Liver (tissue), 9 donors: ENCODE results near the gene LPP. TPM values are rescaled to one million over a fixed set of nuclear protein-coding genes. Genes with fewer than 3 reads are reported as not detected.

Source experiments
- DNase-seq: peaks from one replicate; pipeline ENCODE4 v3.0.0-alpha.2; 2017; ENCODE audit warnings: low spot score
- H3K27ac ChIP-seq, 2 donors: one replicate each; pipeline ENCODE4 v1.7.0; 2013; ENCODE audit warnings: inconsistent platforms in 2 of 2, low read length in 2 of 2, control low read depth in 1 of 2, low read depth in 1 of 2, mild to moderate bottlenecking in 1 of 2
- H3K27me3 ChIP-seq, 4 donors: one replicate each; pipeline versions ENCODE4 v1.6.1 to v1.7.0; 2013; ENCODE audit warnings: low read length in 3 of 4, inconsistent platforms in 1 of 4, mild to moderate bottlenecking in 1 of 4, moderate library complexity in 1 of 4; ENCODE audit not compliant: control insufficient read depth in 4 of 4, insufficient read depth in 4 of 4
- H3K36me3 ChIP-seq, 4 donors: one replicate each; pipeline versions ENCODE4 v1.6.1 to v1.7.0; 2013; ENCODE audit warnings: low read length in 3 of 4, mild to moderate bottlenecking in 3 of 4, low read depth in 1 of 4, moderate library complexity in 1 of 4; ENCODE audit not compliant: control insufficient read depth in 4 of 4, insufficient read depth in 3 of 4
- H3K4me1 ChIP-seq, 4 donors: one replicate each; pipeline versions ENCODE4 v1.6.1 to v1.7.0; 2013; ENCODE audit warnings: low read length in 3 of 4, mild to moderate bottlenecking in 3 of 4, moderate library complexity in 1 of 4; ENCODE audit not compliant: control insufficient read depth in 4 of 4, insufficient read depth in 4 of 4
- H3K4me3 ChIP-seq, 3 donors: one replicate each; pipeline versions ENCODE4 v1.6.1 to v1.7.0; 2013; ENCODE audit warnings: low read length in 3 of 3, control low read depth in 1 of 3, low read depth in 1 of 3, mild to moderate bottlenecking in 1 of 3
- H3K9ac ChIP-seq, 2 donors: one replicate each; pipeline ENCODE4 v1.7.0; 2013; ENCODE audit warnings: low read length in 2 of 2, mild to moderate bottlenecking in 2 of 2, moderate library complexity in 2 of 2, control low read depth in 1 of 2, low read depth in 1 of 2
- H3K9me3 ChIP-seq, 4 donors: one replicate each; pipeline versions ENCODE4 v1.6.1 to v1.7.0; 2013; ENCODE audit warnings: low read length in 3 of 4; ENCODE audit not compliant: control insufficient read depth in 4 of 4
- ATF3 ChIP-seq: IDR thresholded peaks from 2 replicates; pipeline ENCODE4 v1.6.1; 2016; ENCODE audit warnings: antibody characterized with exemption
- CTCF ChIP-seq: fragments of 150-350 bp; IDR thresholded peaks from 2 replicates; pipeline ENCODE4 v1.5.1; 2017; ENCODE audit warnings: improper control_type of control experiment, low read depth, low read length; ENCODE audit not compliant: missing input control
- EGR1 ChIP-seq, 2 donors: IDR thresholded peaks; 2 replicates each; pipeline ENCODE4 v1.6.1; 2016 to 2018; ENCODE audit warnings: antibody characterized with exemption in 2 of 2, low read depth in 2 of 2
- FOXA2 ChIP-seq: IDR thresholded peaks from 2 replicates; pipeline ENCODE4 v1.6.1; 2016; ENCODE audit warnings: antibody characterized with exemption
- GABPA ChIP-seq, 2 donors: IDR thresholded peaks in 1 of 2; conservative IDR thresholded peaks in 1 of 2; 2 replicates each; pipeline ENCODE4 v1.6.1; 2016; ENCODE audit warnings: antibody characterized with exemption in 2 of 2, mild to moderate bottlenecking in 1 of 2, moderate library complexity in 1 of 2
- HNF4A ChIP-seq, 2 donors: conservative IDR thresholded peaks; 2 replicates each; pipeline ENCODE4 v1.6.1; 2016; ENCODE audit warnings: antibody characterized with exemption in 2 of 2, mild to moderate bottlenecking in 2 of 2
- HNF4G ChIP-seq: IDR thresholded peaks from 2 replicates; pipeline ENCODE4 v1.6.1; 2016; ENCODE audit warnings: antibody characterized with exemption
- JUND ChIP-seq, 2 donors: IDR thresholded peaks; 2 replicates each; pipeline ENCODE4 v1.6.1; 2016; ENCODE audit warnings: antibody characterized with exemption in 2 of 2
- MAX ChIP-seq: IDR thresholded peaks from 2 replicates; pipeline ENCODE4 v1.6.1; 2016; ENCODE audit warnings: antibody characterized with exemption
- NR2F2 ChIP-seq: IDR thresholded peaks from 2 replicates; pipeline ENCODE4 v1.6.1; 2016; ENCODE audit warnings: antibody characterized with exemption
- RAD21 ChIP-seq, 2 donors: IDR thresholded peaks; 2 replicates each; pipeline ENCODE4 v1.6.1; 2016; ENCODE audit warnings: antibody characterized with exemption in 2 of 2, mild to moderate bottlenecking in 2 of 2
- REST ChIP-seq: IDR thresholded peaks from 2 replicates; pipeline ENCODE4 v1.6.1; 2016; ENCODE audit warnings: antibody characterized with exemption, mild to moderate bottlenecking
- RXRA ChIP-seq, 2 donors: IDR thresholded peaks; 2 replicates each; pipeline ENCODE4 v1.6.1; 2017 to 2018; ENCODE audit warnings: antibody characterized with exemption in 2 of 2, mild to moderate bottlenecking in 1 of 2
- SP1 ChIP-seq: IDR thresholded peaks from 2 replicates; pipeline ENCODE4 v1.6.1; 2018; ENCODE audit warnings: antibody characterized with exemption, mild to moderate bottlenecking
- TAF1 ChIP-seq: conservative IDR thresholded peaks from 2 replicates; pipeline ENCODE4 v1.6.1; 2016; ENCODE audit warnings: antibody characterized with exemption, mild to moderate bottlenecking
- YY1 ChIP-seq: IDR thresholded peaks from 2 replicates; pipeline ENCODE4 v1.6.1; 2016; ENCODE audit warnings: antibody characterized with exemption, mild to moderate bottlenecking
- ZBTB33 ChIP-seq: IDR thresholded peaks from 2 replicates; pipeline ENCODE4 v1.6.1; 2016; ENCODE audit warnings: antibody characterized with exemption
- WGBS: extraction: QIAGEN DNeasy Blood & Tissue Kit; methylation state at CpG from one replicate; pipeline ENCODE4 v1.1.7; 2013; 5-methylcytosine and 5-hydroxymethylcytosine counted together
- polyA plus RNA-seq, 2 donors: library from polyadenylated mRNA; stranded (reverse) in 1 of 2; unstranded in 1 of 2; fragments of 200-250 nt in 1 of 2; fragments of >200 nt in 1 of 2; fragmentation: Nextera tagmentation in 1 of 2; extraction: Ambion mirVana in 1 of 2; gene quantifications; one replicate each; pipeline versions ENCODE4 v1.2.1 to v1.2.3, GENCODE V29; 2013 to 2015
- total RNA-seq, 2 donors: library from RNA; depleted of rRNA; stranded (reverse); fragments of >200 nt; gene quantifications; one replicate each; pipeline ENCODE4 v1.2.3, GENCODE V29; 2014
- donor health status: healthy.
- donor health status: healthy.
- donor health status: healthy.
- donor health status: healthy.
- donor health status: healthy.

Gene LPP
- total and polyA plus RNA-seq, 4 donors = 3.3 to 53.7 (median 28.2) TPM

- no peak for DNase-seq
- no peak overlapping the region for H3K4me3 ChIP-seq
- no peak overlapping the region for H3K9ac ChIP-seq
- no peaks in the 10 kb centered on the region for H3K9me3 ChIP-seq
- WGBS = 96% methylated on average over 14 of the region's 14 CpGs
- no peaks in the 10 kb centered on the region for H3K4me1 ChIP-seq
- H3K27me3 ChIP-seq = no peaks in the 10 kb centered on the region
- no peak overlapping the region for H3K27ac ChIP-seq
- TF ChIP-seq REST (no peak), HNF4G (no peak), TAF1 (no peak), HNF4A (conservative IDR thresholded peaks at IDR 0.05) (no peak), ZBTB33 (no peak), FOXA2 (no peak), EGR1 (IDR thresholded peaks at IDR 0.05; ENCODE audit: low read depth in 2 of 2) (no peak), YY1 (no peak), NR2F2 (no peak), SP1 (no peak), JUND (IDR thresholded peaks at IDR 0.05) (no peak), CTCF (no peak), RXRA (IDR thresholded peaks at IDR 0.05) (no peak), ATF3 (no peak), MAX (no peak), RAD21 (IDR thresholded peaks at IDR 0.05) (no peak), GABPA (IDR thresholded peaks at IDR 0.05 in 1 of 2, conservative IDR thresholded peaks at IDR 0.05 in 1 of 2) (no peak)
- H3K36me3 ChIP-seq = peaks cover 0 to 5% (median 2%) of the 10 kb centered on the region in 4 donors
These were observed 734.5 kb downstream of the LPP start for GRCh38 chr3:188888321-188889053.
